ENCODE measurements around the gene MYL9. TPM values are rescaled to one million over a fixed set of nuclear protein-coding genes. Genes with fewer than 3 reads are reported as not detected.
"Not testable (repeated sequence)": the region's sequence is repeated elsewhere in the genome, so short reads cannot be mapped to it uniquely, and the experiment has no call there.

MYL9 gene
- total RNA-seq, 1 experiment from 2014 or later, result 13.3 TPM

- Histone ChIP-seq H3K4me3 (no peak overlapping the region), H4K20me1 (ENCODE audit: insufficient read depth) (no peaks in the 10 kb centered on the region), H3K4me2 (no peak overlapping the region), H3K9me2 (ENCODE audit: insufficient read depth) (no peaks in the 10 kb centered on the region), H3F3A (ENCODE audit: insufficient read depth, low read depth) (no peaks in the 10 kb centered on the region), H2AFZ (no peak overlapping the region), H3K27me3 (ENCODE audit: insufficient read depth, low read depth) (no peaks in the 10 kb centered on the region), H3K27ac (no peak overlapping the region), H3K79me2 (ENCODE audit: low read depth) (no peaks in the 10 kb centered on the region), H3K4me1 (replicated peaks; ENCODE audit: insufficient read depth) (no peaks in the 10 kb centered on the region), H3K36me3 (ENCODE audit: low read depth) (no peaks in the 10 kb centered on the region), H3K9me3 (ENCODE audit: insufficient read depth, low read depth) (no peaks in the 10 kb centered on the region)
- intact Hi-C loops (cut with micrococcal nuclease; ENCODE audit: unreplicated experiment), result loop anchor here (10.0 kb wide), 1 partner anchor 190 kb away; the partner anchor contains the start of gene NDRG3
- TF ChIP-seq CTCF (conservative IDR thresholded peaks at IDR 0.05) (no peak), EZH2 (IDR thresholded peaks at IDR 0.05; ENCODE audit: low read depth) (no peak)
- no TSS peak for BruUV-seq (replicated peaks)
- ChIA-PET CTCF (interaction anchor here (0.6 kb wide), 1 partner anchor 670 kb away, joined by 4 read pairs; no protein-coding TSS in a partner anchor), POLR2A (ENCODE audit: unreplicated experiment) (no interaction called here)
- DNase-seq, result no peak
Measured at GRCh38 chr20:36555248-36555647, 13.9 kb downstream of the MYL9 start.

GRCh38 chr20:36562724-36563123 is 21.4 kb downstream of the MYL9 start:
- H3K79me2 ChIP-seq (ENCODE audit: low read depth), result no peaks in the 10 kb centered on the region
- no peaks in the 10 kb centered on the region for H3K27me3 ChIP-seq (ENCODE audit: insufficient read depth, low read depth)
- H3F3A ChIP-seq (ENCODE audit: insufficient read depth, low read depth), result no peaks in the 10 kb centered on the region
- H4K20me1 ChIP-seq (ENCODE audit: insufficient read depth), result no peaks in the 10 kb centered on the region
- CTCF ChIA-PET, result no interaction called here
- peaks cover 3% of the 10 kb centered on the region; the same call in 1 of the 2 replicates for H3K9me3 ChIP-seq (ENCODE audit: insufficient read depth, low read depth)
- TF ChIP-seq CTCF (conservative IDR thresholded peaks at IDR 0.05), result no peak
- TF ChIP-seq EZH2 (IDR thresholded peaks at IDR 0.05; ENCODE audit: low read depth), result no peak
- intact Hi-C loops (cut with micrococcal nuclease; ENCODE audit: unreplicated experiment), result no loop called here
- no TSS peak for BruUV-seq (replicated peaks)
- H3K4me1 ChIP-seq (replicated peaks; ENCODE audit: insufficient read depth), result no peaks in the 10 kb centered on the region
- H3K27ac ChIP-seq, result no peak overlapping the region
- H2AFZ ChIP-seq, result no peak overlapping the region
- H3K4me3 ChIP-seq, result no peak overlapping the region
- H3K36me3 ChIP-seq (ENCODE audit: low read depth), result no peaks in the 10 kb centered on the region
- H3K4me2 ChIP-seq, result no peak overlapping the region
- no peaks in the 10 kb centered on the region for H3K9me2 ChIP-seq (ENCODE audit: insufficient read depth)
- no peak for DNase-seq
- POLR2A ChIA-PET (ENCODE audit: unreplicated experiment), result no interaction called here

- H3K4me3 ChIP-seq, result no peak overlapping the region
- TF ChIP-seq EZH2 (IDR thresholded peaks at IDR 0.05; ENCODE audit: low read depth) (no peak), CTCF (conservative IDR thresholded peaks at IDR 0.05) (no peak)
- no peaks in the 10 kb centered on the region for H3K9me2 ChIP-seq (ENCODE audit: insufficient read depth)
- no peaks in the 10 kb centered on the region for H4K20me1 ChIP-seq (ENCODE audit: insufficient read depth)
- no peaks in the 10 kb centered on the region for H3K36me3 ChIP-seq (ENCODE audit: low read depth)
- no peak overlapping the region for H2AFZ ChIP-seq
- H3K27me3 ChIP-seq (ENCODE audit: insufficient read depth, low read depth), result no peaks in the 10 kb centered on the region
- CTCF ChIA-PET, result no interaction called here
- no peak for DNase-seq
- H3F3A ChIP-seq (ENCODE audit: insufficient read depth, low read depth), result no peaks in the 10 kb centered on the region
- no peaks in the 10 kb centered on the region for H3K4me1 ChIP-seq (replicated peaks; ENCODE audit: insufficient read depth)
- H3K79me2 ChIP-seq (ENCODE audit: low read depth), result no peaks in the 10 kb centered on the region
- intact Hi-C loops (cut with micrococcal nuclease; ENCODE audit: unreplicated experiment), result no loop called here
- POLR2A ChIA-PET (ENCODE audit: unreplicated experiment), result no interaction called here
- H3K9me3 ChIP-seq (ENCODE audit: insufficient read depth, low read depth), result peaks cover 3% of the 10 kb centered on the region; the same call in 1 of the 2 replicates
- H3K4me2 ChIP-seq, result no peak overlapping the region
- no peak overlapping the region for H3K27ac ChIP-seq
- no TSS peak for BruUV-seq (replicated peaks)
Measured at GRCh38 chr20:36563374-36563773, 22.1 kb downstream of the MYL9 start.

GRCh38 chr20:36564078-36564725 is 22.9 kb downstream of the MYL9 start:
- intact Hi-C loops (cut with micrococcal nuclease; ENCODE audit: unreplicated experiment); H3K9me2 ChIP-seq (ENCODE audit: insufficient read depth); H2AFZ ChIP-seq; H3K27me3 ChIP-seq (ENCODE audit: insufficient read depth, low read depth); DNase-seq; H3K27ac ChIP-seq; H3K36me3 ChIP-seq (ENCODE audit: low read depth); H3K9me3 ChIP-seq (ENCODE audit: insufficient read depth, low read depth); POLR2A ChIA-PET (ENCODE audit: unreplicated experiment); CTCF ChIA-PET; H3F3A ChIP-seq (ENCODE audit: insufficient read depth, low read depth); H3K79me2 ChIP-seq (ENCODE audit: low read depth); BruUV-seq (replicated peaks); H3K4me2 ChIP-seq; H3K4me1 ChIP-seq (replicated peaks; ENCODE audit: insufficient read depth); H4K20me1 ChIP-seq (ENCODE audit: insufficient read depth); H3K4me3 ChIP-seq: not testable (repeated sequence)

GRCh38 chr20:36564726-36565121 is 23.4 kb downstream of the MYL9 start:
- H3K4me3 ChIP-seq; H4K20me1 ChIP-seq (ENCODE audit: insufficient read depth); POLR2A ChIA-PET (ENCODE audit: unreplicated experiment); BruUV-seq (replicated peaks); H3K27me3 ChIP-seq (ENCODE audit: insufficient read depth, low read depth); H3K4me1 ChIP-seq (replicated peaks; ENCODE audit: insufficient read depth); H3K4me2 ChIP-seq; intact Hi-C loops (cut with micrococcal nuclease; ENCODE audit: unreplicated experiment); H2AFZ ChIP-seq; H3K36me3 ChIP-seq (ENCODE audit: low read depth); H3F3A ChIP-seq (ENCODE audit: insufficient read depth, low read depth); H3K9me2 ChIP-seq (ENCODE audit: insufficient read depth); H3K79me2 ChIP-seq (ENCODE audit: low read depth); DNase-seq; H3K27ac ChIP-seq; H3K9me3 ChIP-seq (ENCODE audit: insufficient read depth, low read depth); CTCF ChIA-PET: not testable (repeated sequence)
